Osteocyte (in vitro differentiated cells): ENCODE measurements around the gene TET2. TPM values are rescaled to one million over a fixed set of nuclear protein-coding genes. Genes with fewer than 3 reads are reported as not detected.

ENCODE experiments used
- DNase-seq: peaks from one replicate; pipeline ENCODE4 v3.0.0; 2021; ENCODE audit warnings: mixed read lengths; ENCODE audit not compliant: unreplicated experiment; ENCODE audit errors: extremely low spot score
- H3K27ac Mint-ChIP-seq: one replicate; pipeline ENCODE4 v1.8.0; 2021; ENCODE audit warnings: mild to moderate bottlenecking, mixed read lengths; ENCODE audit not compliant: unreplicated experiment
- H3K27me3 Mint-ChIP-seq: one replicate; pipeline ENCODE4 v1.8.0; 2021; ENCODE audit warnings: mixed read lengths; ENCODE audit not compliant: unreplicated experiment
- H3K36me3 Mint-ChIP-seq: one replicate; pipeline ENCODE4 v1.8.0; 2021; ENCODE audit warnings: mixed read lengths; ENCODE audit not compliant: unreplicated experiment
- H3K4me1 Mint-ChIP-seq: one replicate; pipeline ENCODE4 v1.8.0; 2021; ENCODE audit warnings: mixed read lengths; ENCODE audit not compliant: unreplicated experiment
- H3K4me3 Mint-ChIP-seq: one replicate; pipeline ENCODE4 v1.8.0; 2021; ENCODE audit warnings: mild to moderate bottlenecking, moderate library complexity, mixed read lengths; ENCODE audit not compliant: unreplicated experiment
- H3K9me3 Mint-ChIP-seq: one replicate; pipeline ENCODE4 v1.8.0; 2021; ENCODE audit warnings: mixed read lengths; ENCODE audit not compliant: unreplicated experiment
- CTCF ChIP-seq: fragments of 200-600 bp; sonication (generic); IDR thresholded peaks from 2 replicates; pipeline ENCODE4 v1.5.0; 2021; ENCODE audit warnings: antibody characterized with exemption, mild to moderate bottlenecking, moderate library complexity
- long read RNA-seq: library from polyadenylated mRNA; unstranded; transcript quantifications from one replicate; pipeline ENCODE4 v2.0.0, GENCODE V29; 2021
- total RNA-seq: library from RNA; stranded (reverse); gene quantifications from 2 replicates; pipeline ENCODE4 v1.2.1, GENCODE V29; 2021

TET2 gene
- total RNA-seq, result 23.7 and 24.3 TPM in 2 replicates
- long read RNA-seq, partial matches to known transcripts, result 179 of 184 reads
- long read RNA-seq, other reads (novel, unspliced or antisense), result 4 of 184 reads

- peak; percentile 90 for DNase-seq
- H3K36me3 Mint-ChIP-seq, result no peaks in the 10 kb centered on the region
- peaks cover 35% of the 10 kb centered on the region for H3K4me1 Mint-ChIP-seq
- peak within 1 kb of the TSS; percentile 93 for H3K4me3 Mint-ChIP-seq
- no peaks in the 10 kb centered on the region for H3K27me3 Mint-ChIP-seq
- H3K27ac Mint-ChIP-seq, result peak within 1 kb of the TSS; percentile 96
- no peak for TF ChIP-seq CTCF
- H3K9me3 Mint-ChIP-seq, result no peaks in the 10 kb centered on the region
Measured at GRCh38 chr4:105146276-105147015, at the start of gene TET2. Gene TET2, plus strand, starts transcription at chr4:105146876. Its CDS starts 87,067 bp downstream, at chr4:105233943.

- Mint-ChIP-seq H3K4me1 (no peaks in the 10 kb centered on the region), H3K27ac (no peak overlapping the region), H3K4me3 (no peak overlapping the region), H3K27me3 (peaks cover 21% of the 10 kb centered on the region), H3K9me3 (no peaks in the 10 kb centered on the region), H3K36me3 (no peaks in the 10 kb centered on the region)
- DNase-seq, result no peak
- TF ChIP-seq CTCF, result no peak
Measured at GRCh38 chr4:105102016-105102415, 44.7 kb upstream of the TET2 start.

- no peak overlapping the region for H3K4me3 Mint-ChIP-seq
- peaks cover 26% of the 10 kb centered on the region for H3K27me3 Mint-ChIP-seq
- no peak for DNase-seq
- no peak for TF ChIP-seq CTCF
- H3K36me3 Mint-ChIP-seq, result no peaks in the 10 kb centered on the region
- H3K27ac Mint-ChIP-seq, result no peak overlapping the region
- H3K9me3 Mint-ChIP-seq, result no peaks in the 10 kb centered on the region
- no peaks in the 10 kb centered on the region for H3K4me1 Mint-ChIP-seq
Measured at GRCh38 chr4:105106426-105106825, 40.2 kb upstream of the TET2 start.

GRCh38 chr4:105107095-105107856 is 39.4 kb upstream of the TET2 start:
- H3K4me3 Mint-ChIP-seq, result no peak overlapping the region

More at GRCh38 chr4:105107095-105107856, 39.4 kb upstream of the TET2 start:
- Mint-ChIP-seq H3K36me3 (no peaks in the 10 kb centered on the region), H3K4me1 (no peaks in the 10 kb centered on the region), H3K27ac (no peak overlapping the region), H3K9me3 (no peaks in the 10 kb centered on the region), H3K27me3 (peaks cover 28% of the 10 kb centered on the region)
- DNase-seq, result no peak
- no peak for TF ChIP-seq CTCF
